Smooth muscle cell (in vitro differentiated cells): ENCODE data around the gene SYCP2L. TPM values are rescaled to one million over a fixed set of nuclear protein-coding genes. Genes with fewer than 3 reads are reported as not detected.

Source experiments
- DNase-seq: peaks from one replicate; lab custom pipeline; 2025; ENCODE audit not compliant: unreplicated experiment; lab: John Stamatoyannopoulos, UW
- H2AFZ ChIP-seq: fragments of 200-600 bp; sonication (generic); 2 replicates; pipeline ENCODE4 v1.6.0; 2016; ENCODE audit warnings: antibody characterized with exemption, low read depth, mild to moderate bottlenecking
- H3F3A ChIP-seq: fragments of 200-600 bp; sonication (generic); 2 replicates; pipeline ENCODE4 v1.6.0; 2017; ENCODE audit warnings: antibody characterized with exemption, low read depth
- H3K27ac ChIP-seq: fragments of 200-600 bp; sonication (generic); 2 replicates; pipeline ENCODE4 v1.5.1; 2016; ENCODE audit warnings: low read depth, mild to moderate bottlenecking
- H3K27me3 ChIP-seq: fragments of 200-600 bp; sonication (generic); 2 replicates; pipeline ENCODE4 v1.6.1; 2016; ENCODE audit warnings: low read depth, mild to moderate bottlenecking
- H3K36me3 ChIP-seq: fragments of 200-600 bp; sonication (generic); 2 replicates; pipeline ENCODE4 v1.5.1; 2016; ENCODE audit warnings: low read depth
- H3K4me1 ChIP-seq: fragments of 200-600 bp; sonication (generic); 2 replicates; pipeline ENCODE4 v1.5.1; 2016; ENCODE audit warnings: low read depth
- H3K4me2 ChIP-seq: fragments of 200-600 bp; sonication (generic); 2 replicates; pipeline ENCODE4 v1.6.0; 2016; ENCODE audit warnings: mild to moderate bottlenecking
- H3K4me3 ChIP-seq: fragments of 200-600 bp; sonication (generic); 2 replicates; pipeline ENCODE4 v1.5.1; 2016; ENCODE audit warnings: mild to moderate bottlenecking
- H3K79me2 ChIP-seq: fragments of 200-600 bp; sonication (generic); 2 replicates; pipeline ENCODE4 v1.6.0; 2016; ENCODE audit warnings: low read depth, mild to moderate bottlenecking
- H3K9ac ChIP-seq: fragments of 200-600 bp; sonication (generic); 2 replicates; pipeline ENCODE4 v1.6.0; 2016; ENCODE audit warnings: low read depth
- H3K9me3 ChIP-seq: fragments of 200-600 bp; sonication (generic); replicated peaks from 2 replicates; pipeline ENCODE4 v1.5.1; 2016; ENCODE audit warnings: low read depth
- H4K20me1 ChIP-seq: fragments of 200-600 bp; sonication (generic); 2 replicates; pipeline ENCODE4 v1.6.0; 2016; ENCODE audit warnings: low read depth
- CTCF ChIP-seq: fragments of 200-600 bp; sonication (generic); IDR thresholded peaks from 2 replicates; pipeline ENCODE4 v1.5.1; 2017; ENCODE audit warnings: borderline replicate concordance, mild to moderate bottlenecking, antibody characterized with exemption; ENCODE audit not compliant: insufficient read depth, poor library complexity, severe bottlenecking
- WGBS: methylation state at CpG from one replicate; pipeline ENCODE4 v1.1.7; 2016; ENCODE audit warnings: low lambda C conversion rate; 5-methylcytosine and 5-hydroxymethylcytosine counted together
- polyA plus RNA-seq: library from polyadenylated mRNA; unstranded; fragments of >200 nt; fragmentation: Nextera tagmentation; extraction: Ambion mirVana; gene quantifications from 2 replicates; pipeline ENCODE4 v1.2.1, GENCODE V29; 2016
- total RNA-seq: library from RNA; depleted of rRNA; stranded (reverse); fragments of >200 nt; gene quantifications from 2 replicates; pipeline ENCODE4 v1.2.3, GENCODE V29; 2014

Gene SYCP2L
- total and polyA plus RNA-seq, 2 experiments from 2014 or later: 0.74 to 6.4 TPM

GRCh38 chr6:10890151-10890550 is 3.3 kb downstream of the SYCP2L start:
- peaks cover 13% of the 10 kb centered on the region for H3K27me3 ChIP-seq
- H3F3A ChIP-seq: no peaks in the 10 kb centered on the region
- no peak for TF ChIP-seq CTCF
- H3K9ac ChIP-seq: no peak overlapping the region
- H3K4me2 ChIP-seq: no peak overlapping the region
- no peak overlapping the region for H3K4me3 ChIP-seq
- no peak overlapping the region for H2AFZ ChIP-seq
- WGBS: 95% methylated on average over 1 of the region's 1 CpG
- H3K9me3 ChIP-seq: no peaks in the 10 kb centered on the region
- no peak for DNase-seq
- no peaks in the 10 kb centered on the region for H3K79me2 ChIP-seq
- no peaks in the 10 kb centered on the region for H3K36me3 ChIP-seq
- no peaks in the 10 kb centered on the region for H3K4me1 ChIP-seq
- no peaks in the 10 kb centered on the region for H4K20me1 ChIP-seq
- H3K27ac ChIP-seq: no peak overlapping the region

- TF ChIP-seq CTCF: no peak
- 75% methylated on average over 5 of the region's 5 CpGs for WGBS
- no peak overlapping the region for H3K9ac ChIP-seq
These were observed 5.1 kb downstream of the SYCP2L start for GRCh38 chr6:10891960-10892359.

GRCh38 chr6:10894958-10895357 is 8.1 kb downstream of the SYCP2L start:
- 86% methylated on average over 6 of the region's 6 CpGs for WGBS
- TF ChIP-seq CTCF: no peak
- Histone ChIP-seq H3K9ac (no peak overlapping the region), H3F3A (no peaks in the 10 kb centered on the region), H3K79me2 (no peaks in the 10 kb centered on the region), H3K4me3 (no peak overlapping the region), H3K27ac (no peak overlapping the region), H3K4me2 (no peak overlapping the region), H3K36me3 (no peaks in the 10 kb centered on the region), H2AFZ (no peak overlapping the region), H3K9me3 (no peaks in the 10 kb centered on the region), H3K27me3 (no peaks in the 10 kb centered on the region), H4K20me1 (no peaks in the 10 kb centered on the region), H3K4me1 (no peaks in the 10 kb centered on the region)
- no peak for DNase-seq

More at GRCh38 chr6:10891960-10892359, 5.1 kb downstream of the SYCP2L start:
- no peak overlapping the region for H3K4me3 ChIP-seq
- no peaks in the 10 kb centered on the region for H3K4me1 ChIP-seq
- no peak overlapping the region for H2AFZ ChIP-seq
- H3F3A ChIP-seq: no peaks in the 10 kb centered on the region
- DNase-seq: no peak
- H3K27ac ChIP-seq: no peak overlapping the region
- H3K27me3 ChIP-seq: no peaks in the 10 kb centered on the region
- H3K4me2 ChIP-seq: no peak overlapping the region
- H4K20me1 ChIP-seq: no peaks in the 10 kb centered on the region
- H3K9me3 ChIP-seq: no peaks in the 10 kb centered on the region
- no peaks in the 10 kb centered on the region for H3K36me3 ChIP-seq
- H3K79me2 ChIP-seq: no peaks in the 10 kb centered on the region

- H3F3A ChIP-seq: no peaks in the 10 kb centered on the region
- no peaks in the 10 kb centered on the region for H3K4me1 ChIP-seq
- TF ChIP-seq CTCF: no peak
- no peak overlapping the region for H3K4me2 ChIP-seq
- H3K79me2 ChIP-seq: no peaks in the 10 kb centered on the region
- no peaks in the 10 kb centered on the region for H3K27me3 ChIP-seq
- no peak overlapping the region for H3K27ac ChIP-seq
- H2AFZ ChIP-seq: no peak overlapping the region
- H3K9me3 ChIP-seq: no peaks in the 10 kb centered on the region
- no peaks in the 10 kb centered on the region for H3K36me3 ChIP-seq
- no peak for DNase-seq
- no peak overlapping the region for H3K9ac ChIP-seq
- H4K20me1 ChIP-seq: no peaks in the 10 kb centered on the region
- H3K4me3 ChIP-seq: no peak overlapping the region
- 84% methylated on average over 3 of the region's 3 CpGs for WGBS
These were observed 9.8 kb downstream of the SYCP2L start for GRCh38 chr6:10896691-10897090.
